K562 (cell line): ENCODE results near the gene PHF1. TPM values are rescaled to one million over a fixed set of nuclear protein-coding genes. Genes with fewer than 3 reads are reported as not detected.
"Not testable (repeated sequence)": the region's sequence is repeated elsewhere in the genome, so short reads cannot be mapped to it uniquely, and the experiment has no call there.

Experiments
- ATAC-seq: fragments of 200-7000 bp; cut with Tn5 transposase; 3 replicates; pipeline ENCODE4 v1.9.1; 2020; ENCODE audit warnings: moderate library complexity
- BruUV-seq: library from RNA; stranded (reverse); fragments of 400-500 nt; replicated peaks from 2 replicates; lab custom pipeline; 2021; lab: Mats Ljungman, UMichigan
- CTCF ChIA-PET: fragments of 300-600 bp; formaldehyde crosslinking; extraction: SDS; loops from one replicate; lab custom pipeline; 2021; ENCODE audit warnings: low intra/inter-chr PET ratio; lab: Yijun Ruan, JAX
- POLR2A ChIA-PET: fragments of 300-600, 350-650 bp; sonication (Branson Sonifier 250); formaldehyde crosslinking; extraction: SDS; loops from one replicate; lab custom pipeline; 2021; ENCODE audit warnings: antibody characterized with exemption, inconsistent platforms; lab: Yijun Ruan, JAX
- DNase-seq, 4 experiments: peaks; one replicate each; pipeline versions ENCODE4 v3.0.0 to v3.0.0-alpha.2; 2011 to 2018; ENCODE audit warnings: low spot score in 3 of 4, mixed read lengths in 3 of 4; ENCODE audit errors: extremely low read depth in 1 of 4
- FAIRE-seq: peaks from 2 replicates; lab custom pipeline; 2011; peaks lifted over from hg19 to GRCh38; lab: Jason Lieb, UNC
- H2AFZ ChIP-seq: 2 replicates; pipeline ENCODE4 v1.6.0; 2011; ENCODE audit warnings: low read depth, low read length, control low read depth, inconsistent platforms
- H3K27ac ChIP-seq: fragments of 200-600 bp; 3 replicates; pipeline ENCODE4 v1.8.0; 2011; ENCODE audit warnings: low read depth, mild to moderate bottlenecking, control low read depth, inconsistent platforms, low read length, moderate library complexity, mixed read lengths; ENCODE audit errors: extremely low read depth
- H3K27me3 ChIP-seq, 2 experiments: fragments of 300-600 bp in 1 of 2; 2 replicates in 1 of 2; 3 replicates in 1 of 2; pipeline versions ENCODE4 v1.6.0 to v1.8.0; 2011; ENCODE audit warnings: inconsistent platforms in 2 of 2, low read length in 2 of 2, mild to moderate bottlenecking in 1 of 2, mixed read lengths in 1 of 2, moderate library complexity in 1 of 2; ENCODE audit not compliant: control insufficient read depth in 2 of 2, insufficient read depth in 2 of 2
- H3K36me3 ChIP-seq: fragments of 300-600 bp; 3 replicates; pipeline ENCODE4 v1.8.0; 2011; ENCODE audit warnings: mild to moderate bottlenecking, low read length, inconsistent platforms; ENCODE audit not compliant: control insufficient read depth, insufficient read depth
- H3K4me1 ChIP-seq, 2 experiments: fragments of 200-600 bp in 1 of 2; replicated peaks in 1 of 2; 2 replicates in 1 of 2; 3 replicates in 1 of 2; pipeline versions ENCODE4 v1.5.1 to v1.8.0; 2011; ENCODE audit warnings: inconsistent platforms in 2 of 2, low read length in 2 of 2, mild to moderate bottlenecking in 1 of 2, mixed read lengths in 1 of 2, moderate library complexity in 1 of 2; ENCODE audit not compliant: control insufficient read depth in 2 of 2, insufficient read depth in 2 of 2
- H3K4me2 ChIP-seq: 2 replicates; pipeline ENCODE4 v1.6.1; 2011; ENCODE audit warnings: low read length, control low read depth, inconsistent platforms, mixed read lengths; ENCODE audit not compliant: insufficient read depth
- H3K4me3 ChIP-seq: fragments of 200-600 bp; sonication (generic), shearing (Covaris generic); 2 replicates; pipeline ENCODE4 v1.5.1; 2016; ENCODE audit warnings: control low read depth, inconsistent platforms
- H3K79me2 ChIP-seq: fragments of 200-600 bp; 3 replicates; pipeline ENCODE4 v1.8.0; 2011; ENCODE audit warnings: low read length, inconsistent platforms; ENCODE audit not compliant: control insufficient read depth, insufficient read depth
- H3K9ac ChIP-seq, 2 experiments: 2 replicates each; pipeline versions ENCODE4 v1.6.0 to v1.6.1; 2011; ENCODE audit warnings: low read depth in 2 of 2, low read length in 2 of 2, control low read depth in 1 of 2, inconsistent platforms in 1 of 2, mild to moderate bottlenecking in 1 of 2, mixed read lengths in 1 of 2; ENCODE audit not compliant: insufficient read depth in 1 of 2
- H3K9me1 ChIP-seq: one replicate; pipeline ENCODE4 v1.6.0; 2011; ENCODE audit warnings: inconsistent platforms, mild to moderate bottlenecking, low read length, moderate library complexity; ENCODE audit not compliant: control insufficient read depth, insufficient read depth
- H3K9me3 ChIP-seq: replicated peaks from 2 replicates; pipeline ENCODE4 v1.5.1; 2011; ENCODE audit warnings: low read depth, low read length, inconsistent platforms; ENCODE audit not compliant: control insufficient read depth, insufficient read depth
- H4K20me1 ChIP-seq: replicated peaks from 2 replicates; pipeline ENCODE4 v1.6.1; 2011; ENCODE audit warnings: low read length, inconsistent platforms, mixed read lengths; ENCODE audit not compliant: control insufficient read depth, insufficient read depth
- ATF1 ChIP-seq, 2 experiments: fragments of 450-650 bp in 1 of 2; IDR thresholded peaks; 2 replicates each; pipeline ENCODE4 v1.6.1; 2016; ENCODE audit warnings: missing compliant biosample characterization in 1 of 2, missing genetic modification characterization in 1 of 2
- ATF3 ChIP-seq, 2 experiments: fragments of 450-650 bp in 1 of 2; sonication (generic) in 1 of 2; formaldehyde crosslinking in 1 of 2; IDR thresholded peaks in 1 of 2; conservative IDR thresholded peaks in 1 of 2; 2 replicates each; pipeline versions ENCODE4 v1.6.1 to v1.8.1; 2016 to 2023; ENCODE audit warnings: mild to moderate bottlenecking in 2 of 2, moderate library complexity in 2 of 2, inconsistent platforms in 1 of 2, missing genetic modification reagents in 1 of 2
- WGBS: fragments of 100-300 bp; shearing (Covaris generic); methylation state at CpG from one replicate; pipeline ENCODE4 v1.1.6; 2016; ENCODE audit warnings: low coverage, mixed read lengths; ENCODE audit not compliant: insufficient coverage; ENCODE audit errors: missing lambda C conversion rate; 5-methylcytosine and 5-hydroxymethylcytosine counted together
- in situ Hi-C: fragments of 300-500 bp; cut with MboI; formaldehyde crosslinking; loops from 4 replicates; pipeline ENCODE4 v1.15.0; 2018; ENCODE audit warnings: inconsistent platforms, mixed read lengths
- intact Hi-C: fragments of 100-400 bp; cut with micrococcal nuclease; formaldehyde crosslinking; loops from 2 replicates; pipeline ENCODE4 v1.14.2; 2022
- polyA plus RNA-seq, 8 experiments: library from polyadenylated mRNA; depleted of rRNA in 4 of 8; stranded (reverse) in 5 of 8; unstranded in 3 of 8; fragments of >200 nt; fragmentation: Nextera tagmentation in 2 of 8; fragmentation: Illumina TruSeq in 1 of 8; extraction: Ambion mirVana in 2 of 8; extraction: Trizol in 1 of 8; gene quantifications; 2 replicates each; pipeline versions ENCODE4 v1.2.1 to v1.2.3, GENCODE V29; 2011 to 2014; ENCODE audit warnings: inconsistent platforms in 1 of 8, missing spikeins in 1 of 8
- total RNA-seq, 7 experiments: library from RNA; depleted of rRNA in 6 of 7; stranded (reverse); fragments of >200 nt in 6 of 7; fragmentation: Illumina TruSeq in 2 of 7; extraction: Trizol in 2 of 7; gene quantifications; 2 replicates each; pipeline versions ENCODE4 v1.2.1 to v1.2.3, GENCODE V29; 2011 to 2021; ENCODE audit warnings: low replicate concordance in 1 of 7

The PHF1 gene
- total and polyA plus RNA-seq, 9 of the 15 experiments (the other 6 are each of a cell fraction or from before 2014, with no cell fraction given), result 3.7 to 64.2 (median 33.7) TPM

GRCh38 chr6:33398601-33399000 lies 12.2 kb upstream of the PHF1 start:
- DNase-seq, FAIRE-seq, H3K4me3 ChIP-seq, H3K9me1 ChIP-seq, ATAC-seq, H4K20me1 ChIP-seq, H3K27ac ChIP-seq, H3K9ac ChIP-seq, POLR2A ChIA-PET, H3K4me2 ChIP-seq, H3K9me3 ChIP-seq, intact Hi-C loops, in situ Hi-C loops, H2AFZ ChIP-seq, BruUV-seq, H3K27me3 ChIP-seq, H3K4me1 ChIP-seq: not testable (repeated sequence)
- CTCF ChIA-PET, result interaction anchor here (0.6 kb wide), 1 partner anchor 26 kb away, joined by 4 read pairs; no protein-coding TSS in a partner anchor
- Histone ChIP-seq H3K79me2 (peaks cover 52% of the 10 kb centered on the region), H3K36me3 (peaks cover 84% of the 10 kb centered on the region)
- 98% methylated on average over 3 of the region's 3 CpGs for WGBS

GRCh38 chr6:33399881-33400280 lies 10.9 kb upstream of the PHF1 start:
- POLR2A ChIA-PET; H3K27ac ChIP-seq; H3K4me1 ChIP-seq; intact Hi-C loops; H3K9me1 ChIP-seq; FAIRE-seq; H3K4me2 ChIP-seq; TF ChIP-seq ATF1 (CRISPR knock-in tag; IDR thresholded peaks at IDR 0.05); ATF3 (CRISPR knock-in tag; conservative IDR thresholded peaks at IDR 0.05): not testable (repeated sequence)
- in situ Hi-C loops, result loop anchor here (10.0 kb wide), 1 partner anchor 125 kb away; the partner anchor contains the start of genes B3GALT4, RPS18 and VPS52
- H3K36me3 ChIP-seq, result peaks cover 86% of the 10 kb centered on the region
- 0 out of 2 replicates have a peak, but pooled peaks have one; percentile 18 for TF ChIP-seq ATF1 (tag; IDR thresholded peaks at IDR 0.05)
- 0 out of 2 replicates have a peak, but pooled peaks have one; percentile 20 for TF ChIP-seq ATF3 (IDR thresholded peaks at IDR 0.05)
- TF ChIP-seq, all 486 proteins: peak for 2; not testable (repeated sequence) for 484
- H3K9me3 ChIP-seq, H2AFZ ChIP-seq, DNase-seq, ATAC-seq, H3K4me3 ChIP-seq, H3K9ac ChIP-seq, H4K20me1 ChIP-seq, CTCF ChIA-PET, H3K27me3 ChIP-seq, BruUV-seq: not testable (repeated sequence)
- 96% methylated on average over 5 of the region's 6 CpGs for WGBS
- H3K79me2 ChIP-seq, result peaks cover 39% of the 10 kb centered on the region
